Sciatic nerve (tissue), 2 donors: ENCODE measurements around the gene STMN3. TPM values are rescaled to one million over a fixed set of nuclear protein-coding genes. Genes with fewer than 3 reads are reported as not detected.
"Not testable (repeated sequence)": the region's sequence is repeated elsewhere in the genome, so short reads cannot be mapped to it uniquely, and the experiment has no call there.

Source experiments
- ATAC-seq: fragments of 200-7000 bp; cut with Tn5 transposase; one replicate; pipeline ENCODE4 v1.9.1; 2020; ENCODE audit warnings: mild to moderate bottlenecking, moderate library complexity
- DNase-seq: peaks from one replicate; pipeline ENCODE4 v3.0.0-alpha.2; 2020; ENCODE audit warnings: low spot score
- intact Hi-C: fragments of 100-400 bp; cut with DNase I; formaldehyde crosslinking; loops from one replicate; pipeline ENCODE4 v1.14.2; 2022
- total RNA-seq: library from RNA; stranded (reverse); fragmentation: NEBNext Ultra II Directional; extraction: Animal tissue kit (Norgen Biotek cat#: 25700); gene quantifications from one replicate; pipeline ENCODE4 v1.2.1, GENCODE V29; 2021
- donor health status: DM: no; HTN: no; CAD: no.
- donor health status: DM: no; HTN: no; CAD: no.

The STMN3 gene
- total RNA-seq, 1 donor from 2014 or later: 19.7 TPM

DNA sequence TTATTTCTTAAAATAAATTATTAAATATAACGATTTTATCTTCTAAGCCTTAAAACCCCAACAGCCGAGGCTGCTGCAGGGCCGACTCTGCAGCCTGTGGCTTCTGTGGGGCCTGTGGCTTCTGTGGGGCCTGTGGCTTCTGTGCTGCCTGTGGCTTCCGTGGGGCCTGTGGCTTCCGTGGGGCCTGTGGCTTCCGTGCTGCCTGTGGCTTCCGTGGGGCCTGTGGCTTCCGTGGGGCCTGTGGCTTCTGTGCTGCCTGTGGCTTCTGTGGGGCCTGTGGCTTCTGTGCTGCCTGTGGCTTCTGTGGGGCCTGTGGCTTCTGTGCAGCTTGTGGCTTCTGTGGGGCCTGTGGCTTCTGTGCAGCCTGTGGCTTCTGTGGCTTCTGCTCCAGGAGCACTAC, 51.5 kb downstream of the STMN3 start:
- DNase-seq, ATAC-seq, intact Hi-C loops: not testable (repeated sequence)

DNA sequence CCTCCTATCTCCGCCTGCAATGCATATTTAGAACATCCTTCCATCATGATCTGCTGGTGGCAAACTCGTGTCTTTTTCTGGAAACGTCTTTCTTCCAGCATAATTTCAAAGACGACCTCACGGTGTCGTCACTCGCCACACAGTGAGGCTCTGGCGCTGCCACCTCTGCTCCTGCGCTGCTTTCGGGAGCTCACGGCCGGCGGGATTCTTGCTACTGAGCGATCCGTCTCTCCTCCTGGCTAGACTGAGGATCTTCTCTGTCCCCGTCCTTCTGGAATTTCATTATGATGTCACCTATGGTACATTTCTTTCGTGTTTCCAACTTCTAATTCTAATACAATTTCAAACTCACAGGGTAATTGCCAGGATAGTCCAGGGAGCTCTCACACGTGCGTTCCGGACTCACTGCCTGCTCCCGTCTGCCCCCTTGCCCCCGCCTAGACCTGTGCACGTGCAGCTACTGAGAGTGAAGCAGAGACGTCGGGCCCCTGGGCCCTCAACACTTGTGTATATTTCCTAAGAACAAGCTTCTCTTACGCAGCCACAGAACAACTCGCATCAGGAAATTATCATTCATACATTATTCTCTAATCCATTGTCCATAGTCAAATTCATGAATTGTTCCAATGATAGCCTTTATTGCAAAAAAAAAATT, 53.7 kb downstream of the STMN3 start:
- DNase-seq: no peak
- ATAC-seq: no peak
- intact Hi-C loops: no loop called here

- intact Hi-C loops: no loop called here
- ATAC-seq (no peak), DNase-seq (no peak)
Observed at GRCh38 chr20:63598479-63599395, 54.5 kb downstream of the STMN3 start.

DNA sequence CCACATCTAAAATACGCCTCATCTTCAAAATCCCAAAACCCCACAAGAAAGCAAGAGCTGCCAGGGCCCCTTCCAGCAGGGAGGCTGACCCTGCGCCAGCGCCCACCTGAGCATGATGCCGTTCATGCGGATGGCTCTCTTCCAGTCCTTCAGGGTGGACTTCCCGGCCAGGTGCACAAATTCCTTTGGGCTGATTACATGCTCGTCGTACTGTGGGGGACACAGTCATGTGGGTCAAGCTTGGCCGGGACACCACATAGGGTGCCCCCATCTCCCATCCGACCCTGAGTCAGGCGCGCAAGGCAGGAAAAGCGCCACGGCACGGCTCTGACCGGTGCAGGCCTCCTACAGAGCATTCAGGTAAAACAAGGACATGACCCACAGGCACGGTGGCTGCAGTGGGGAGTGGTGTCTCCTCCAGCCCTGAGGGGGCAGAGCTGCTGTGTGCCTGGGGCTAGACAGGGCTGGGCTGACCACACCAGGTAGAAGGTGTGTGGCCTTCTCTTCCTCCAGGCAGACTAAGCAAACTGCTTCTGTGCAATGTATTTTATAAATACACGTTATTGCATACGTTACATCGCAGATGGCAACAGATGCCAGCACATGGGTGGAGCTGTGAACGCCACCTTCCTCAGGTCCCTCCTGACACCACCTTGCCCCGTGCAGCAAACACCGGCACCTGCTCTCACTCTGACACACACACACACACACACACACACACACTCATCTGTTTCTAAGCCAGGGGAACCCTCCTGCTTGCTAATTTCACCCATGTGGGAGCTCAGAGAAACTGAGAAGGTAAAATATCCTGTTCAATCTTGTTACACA, 55.4 kb downstream of the STMN3 start:
- no peak for ATAC-seq
- intact Hi-C loops: no loop called here
- DNase-seq: no peak

- no peak for DNase-seq
- intact Hi-C loops: no loop called here
- ATAC-seq: no peak
Observed at GRCh38 chr20:63596423-63596822, 56.8 kb downstream of the STMN3 start.

DNA sequence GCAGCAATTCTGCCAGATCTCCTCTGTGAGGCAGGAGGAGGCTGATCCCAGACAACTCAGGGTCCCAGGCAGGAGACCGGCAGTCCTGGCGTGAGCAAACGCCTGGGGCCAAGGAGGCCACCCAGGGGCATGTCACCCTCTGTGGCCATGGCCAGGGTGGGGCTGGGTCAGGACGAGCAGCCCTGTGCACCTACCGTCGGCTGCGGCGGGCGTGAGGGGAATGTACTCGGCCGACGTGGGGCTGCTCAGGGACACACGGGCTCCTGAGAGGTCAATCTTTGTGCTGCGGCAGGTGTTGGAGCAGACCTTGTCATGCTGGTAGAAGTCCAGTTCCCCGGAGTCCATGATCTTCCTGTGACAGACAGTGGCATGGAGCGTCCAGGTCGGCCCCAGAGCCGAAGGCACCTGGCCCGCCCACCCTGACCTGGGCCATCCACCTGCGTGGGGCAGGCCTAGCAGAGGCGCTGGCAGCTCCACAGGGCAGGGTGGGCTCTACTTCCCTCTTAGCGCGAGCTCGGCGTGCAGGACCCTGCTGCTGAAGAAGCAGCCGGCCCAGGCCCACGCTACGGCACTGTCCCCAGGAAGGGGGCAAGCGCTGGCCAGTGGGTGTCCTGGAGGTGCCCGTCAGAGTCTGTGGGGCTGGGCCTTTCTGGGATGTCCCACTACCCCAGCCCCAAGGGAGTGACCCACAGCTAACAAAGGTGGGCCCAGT, 57.7 kb downstream of the STMN3 start:
- intact Hi-C loops: no loop called here
- DNase-seq (no peak), ATAC-seq (no peak)

DNA sequence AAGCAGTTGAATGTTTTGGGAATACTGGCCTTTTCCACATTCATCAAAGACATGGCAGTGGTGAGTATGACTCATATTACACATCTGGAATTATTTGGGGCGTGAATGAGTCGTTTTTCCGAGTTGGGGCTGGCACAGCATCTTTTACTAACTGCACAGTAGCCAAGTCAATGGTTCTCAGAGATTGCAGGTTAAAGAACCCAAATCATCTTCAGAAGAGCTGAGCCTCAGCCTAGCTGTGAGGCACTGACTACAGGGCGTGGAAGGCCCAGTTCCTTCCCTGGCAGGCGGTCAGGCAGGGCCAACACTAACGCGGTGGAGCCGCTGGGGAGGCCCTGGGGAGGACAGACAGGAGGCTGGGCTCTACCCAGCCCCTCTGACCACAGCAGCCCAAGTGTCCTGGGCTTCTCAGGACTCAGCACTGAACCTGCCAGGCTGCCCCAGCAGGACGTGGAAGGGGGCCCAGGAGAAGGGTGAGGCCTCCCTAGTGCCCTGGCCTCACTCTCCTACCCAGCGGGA, 59.1 kb downstream of the STMN3 start:
- ATAC-seq (peak; percentile 65), DNase-seq (no peak)
- intact Hi-C loops: no loop called here

- ATAC-seq (no peak), DNase-seq (no peak)
- intact Hi-C loops: no loop called here
Observed at GRCh38 chr20:63592661-63593060, 60.6 kb downstream of the STMN3 start.

DNA sequence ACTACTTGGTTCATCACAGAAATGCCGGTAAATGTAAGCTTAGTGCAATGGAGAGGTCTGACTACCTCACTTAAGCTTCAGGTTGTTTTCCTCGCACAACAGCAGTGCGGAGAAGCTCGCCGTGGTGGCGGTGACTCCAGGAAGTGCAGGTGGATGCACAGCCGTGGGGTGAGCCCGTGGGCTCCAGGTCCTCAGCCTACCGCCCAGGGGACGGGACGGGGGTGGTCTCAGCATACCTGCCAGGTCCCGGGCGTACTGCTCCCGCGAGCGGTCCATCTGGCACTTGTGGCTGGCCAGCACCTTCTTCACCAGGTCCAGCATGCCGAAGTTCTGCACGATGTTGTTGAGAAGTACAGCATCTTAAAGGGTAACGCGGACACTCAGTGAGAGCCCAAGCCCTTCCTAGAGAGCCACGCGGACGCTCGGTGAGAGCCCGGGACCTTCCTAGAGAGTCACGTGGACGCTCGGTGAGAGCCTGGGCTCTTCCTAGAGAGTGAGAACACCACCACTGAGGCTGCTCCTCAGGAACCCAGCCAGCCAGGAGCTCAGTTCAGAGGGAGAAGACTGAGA, 61.4 kb downstream of the STMN3 start:
- ATAC-seq (no peak), DNase-seq (no peak)
- intact Hi-C loops: no loop called here

DNA sequence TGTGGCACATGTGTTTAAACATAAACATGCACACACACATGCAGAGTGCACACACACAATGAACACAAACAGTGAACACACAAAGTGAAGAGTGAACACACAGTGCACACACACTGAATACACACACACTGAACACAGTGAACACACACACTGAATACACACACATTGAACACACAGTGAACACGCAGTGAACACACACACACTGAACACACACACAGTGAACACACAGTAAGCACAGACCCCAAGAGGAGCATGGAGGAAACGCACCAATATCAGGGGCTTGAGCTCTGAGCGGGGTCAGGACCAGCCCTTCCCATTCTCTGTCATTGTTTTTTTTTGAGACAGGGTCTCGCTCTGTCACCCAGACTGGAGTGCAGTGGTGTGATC, 62.1 kb downstream of the STMN3 start:
- no peak for ATAC-seq
- no peak for DNase-seq
- intact Hi-C loops: no loop called here

DNA sequence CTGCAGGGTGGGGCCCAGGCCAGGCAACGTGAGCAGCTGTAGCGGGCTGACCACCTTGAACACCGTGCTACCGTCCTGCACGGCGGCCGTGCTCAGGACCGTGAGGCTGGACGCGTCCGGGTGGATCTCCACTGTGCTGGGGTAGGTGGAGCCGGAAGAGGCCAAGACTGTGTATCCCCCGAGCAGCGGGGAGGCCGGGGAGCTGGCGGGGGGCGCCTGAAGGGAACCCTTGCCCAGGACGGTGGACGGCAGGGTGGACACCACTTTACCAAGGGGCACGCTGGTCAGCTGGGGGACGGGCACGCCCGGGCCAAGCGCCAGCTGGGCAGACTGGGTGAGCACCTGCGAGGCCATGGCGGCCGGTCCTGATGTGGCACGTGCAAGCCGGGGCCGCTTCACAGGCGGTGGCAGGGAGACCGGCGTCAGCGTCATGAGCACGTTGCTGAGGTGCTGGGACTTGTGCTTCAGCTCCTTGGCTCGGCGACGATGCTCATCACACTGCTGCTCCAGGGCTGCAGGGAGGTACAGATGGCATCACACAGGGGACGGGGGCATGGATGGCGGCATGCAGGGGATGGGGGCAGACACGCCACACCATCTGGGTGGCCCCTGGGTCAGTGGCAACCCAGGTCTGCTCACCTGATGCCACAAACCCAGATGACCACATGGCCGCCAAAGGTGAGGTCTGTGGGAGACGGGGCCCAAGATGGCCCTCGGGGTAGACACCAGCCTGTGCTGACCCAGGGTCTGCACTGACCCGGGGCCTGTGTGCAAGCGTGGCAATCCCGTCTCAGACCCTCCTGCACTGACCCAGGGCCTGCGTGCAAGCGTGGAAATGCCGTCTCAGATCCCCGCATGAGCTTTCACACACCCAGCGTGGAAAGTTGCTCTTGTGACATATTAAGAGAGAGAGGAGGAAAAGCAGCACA, 62.7 kb downstream of the STMN3 start:
- DNase-seq (no peak), ATAC-seq (no peak)
- intact Hi-C loops: no loop called here

Other genes with a start within 250 kb of the STMN3 start
- not detected for gene KCNQ2, start 180.8 kb downstream of the STMN3 start, total RNA-seq
- gene EEF1A2, start 154.3 kb downstream of the STMN3 start, total RNA-seq: 0.45 TPM
- gene PPDPF, start 132.7 kb downstream of the STMN3 start, total RNA-seq: 257 TPM
- gene PTK6, start 116.0 kb downstream of the STMN3 start, total RNA-seq: 0.13 TPM
- not detected for gene SRMS, start 105.7 kb downstream of the STMN3 start, total RNA-seq
- gene FNDC11, start 99.3 kb downstream of the STMN3 start, total RNA-seq: 0.94 TPM
- 21.4 TPM for gene HELZ2, start 79.2 kb downstream of the STMN3 start, total RNA-seq
- gene GMEB2, start 26.3 kb downstream of the STMN3 start, total RNA-seq: 11.1 TPM
- 34.1 TPM for gene RTEL1, start 4.9 kb upstream of the STMN3 start, total RNA-seq
- 6.1 TPM for gene TNFRSF6B, start 43.2 kb upstream of the STMN3 start, total RNA-seq
- gene ARFRP1, start 54.6 kb upstream of the STMN3 start, total RNA-seq: 49.1 TPM
- gene ZGPAT, start 54.6 kb upstream of the STMN3 start, total RNA-seq: 23.8 TPM
- gene LIME1, start 83.2 kb upstream of the STMN3 start, total RNA-seq: 8.1 TPM
- gene SLC2A4RG, start 86.4 kb upstream of the STMN3 start, total RNA-seq: 73.0 TPM
- 30.2 TPM for gene ZBTB46, start 177.8 kb upstream of the STMN3 start, total RNA-seq
- gene ABHD16B, start 208.1 kb upstream of the STMN3 start, total RNA-seq: not detected
- gene TPD52L2, start 211.8 kb upstream of the STMN3 start, total RNA-seq: 69.1 TPM
- gene DNAJC5, start 241.7 kb upstream of the STMN3 start, total RNA-seq: 30.1 TPM